K562 (cell line): ENCODE measurements around the gene AFF3. TPM values are rescaled to one million over a fixed set of nuclear protein-coding genes. Genes with fewer than 3 reads are reported as not detected.
A peak's percentile ranks its signal among the peaks of the same experiment; 100 is the strongest.
"Not testable (repeated sequence)": the region's sequence is repeated elsewhere in the genome, so short reads cannot be mapped to it uniquely, and the experiment has no call there.

Experiments used
- ATAC-seq: fragments of 200-7000 bp; cut with Tn5 transposase; 3 replicates; pipeline ENCODE4 v1.9.1; 2020; ENCODE audit warnings: moderate library complexity
- BruUV-seq: library from RNA; stranded (reverse); fragments of 400-500 nt; replicated peaks from 2 replicates; lab custom pipeline; 2021; lab: Mats Ljungman, UMichigan
- CTCF ChIA-PET: fragments of 300-600 bp; formaldehyde crosslinking; extraction: SDS; loops from one replicate; lab custom pipeline; 2021; ENCODE audit warnings: low intra/inter-chr PET ratio; lab: Yijun Ruan, JAX
- POLR2A ChIA-PET: fragments of 300-600, 350-650 bp; sonication (Branson Sonifier 250); formaldehyde crosslinking; extraction: SDS; loops from one replicate; lab custom pipeline; 2021; ENCODE audit warnings: antibody characterized with exemption, inconsistent platforms; lab: Yijun Ruan, JAX
- DNase-seq, 4 experiments: peaks; one replicate each; pipeline versions ENCODE4 v3.0.0 to v3.0.0-alpha.2; 2011 to 2018; ENCODE audit warnings: low spot score in 3 of 4, mixed read lengths in 3 of 4; ENCODE audit errors: extremely low read depth in 1 of 4
- FAIRE-seq: peaks from 2 replicates; lab custom pipeline; 2011; peaks lifted over from hg19 to GRCh38; lab: Jason Lieb, UNC
- H2AFZ ChIP-seq: 2 replicates; pipeline ENCODE4 v1.6.0; 2011; ENCODE audit warnings: low read depth, low read length, control low read depth, inconsistent platforms
- H3K27ac ChIP-seq: fragments of 200-600 bp; 3 replicates; pipeline ENCODE4 v1.8.0; 2011; ENCODE audit warnings: low read depth, mild to moderate bottlenecking, control low read depth, inconsistent platforms, low read length, moderate library complexity, mixed read lengths; ENCODE audit errors: extremely low read depth
- H3K27me3 ChIP-seq, 2 experiments: fragments of 300-600 bp in 1 of 2; 2 replicates in 1 of 2; 3 replicates in 1 of 2; pipeline versions ENCODE4 v1.6.0 to v1.8.0; 2011; ENCODE audit warnings: inconsistent platforms in 2 of 2, low read length in 2 of 2, mild to moderate bottlenecking in 1 of 2, mixed read lengths in 1 of 2, moderate library complexity in 1 of 2; ENCODE audit not compliant: control insufficient read depth in 2 of 2, insufficient read depth in 2 of 2
- H3K36me3 ChIP-seq: fragments of 300-600 bp; 3 replicates; pipeline ENCODE4 v1.8.0; 2011; ENCODE audit warnings: mild to moderate bottlenecking, low read length, inconsistent platforms; ENCODE audit not compliant: control insufficient read depth, insufficient read depth
- H3K4me1 ChIP-seq, 2 experiments: fragments of 200-600 bp in 1 of 2; replicated peaks in 1 of 2; 2 replicates in 1 of 2; 3 replicates in 1 of 2; pipeline versions ENCODE4 v1.5.1 to v1.8.0; 2011; ENCODE audit warnings: inconsistent platforms in 2 of 2, low read length in 2 of 2, mild to moderate bottlenecking in 1 of 2, mixed read lengths in 1 of 2, moderate library complexity in 1 of 2; ENCODE audit not compliant: control insufficient read depth in 2 of 2, insufficient read depth in 2 of 2
- H3K4me2 ChIP-seq: 2 replicates; pipeline ENCODE4 v1.6.1; 2011; ENCODE audit warnings: low read length, control low read depth, inconsistent platforms, mixed read lengths; ENCODE audit not compliant: insufficient read depth
- H3K4me3 ChIP-seq: fragments of 200-600 bp; sonication (generic), shearing (Covaris generic); 2 replicates; pipeline ENCODE4 v1.5.1; 2016; ENCODE audit warnings: control low read depth, inconsistent platforms
- H3K79me2 ChIP-seq: fragments of 200-600 bp; 3 replicates; pipeline ENCODE4 v1.8.0; 2011; ENCODE audit warnings: low read length, inconsistent platforms; ENCODE audit not compliant: control insufficient read depth, insufficient read depth
- H3K9ac ChIP-seq, 2 experiments: 2 replicates each; pipeline versions ENCODE4 v1.6.0 to v1.6.1; 2011; ENCODE audit warnings: low read depth in 2 of 2, low read length in 2 of 2, control low read depth in 1 of 2, inconsistent platforms in 1 of 2, mild to moderate bottlenecking in 1 of 2, mixed read lengths in 1 of 2; ENCODE audit not compliant: insufficient read depth in 1 of 2
- H3K9me1 ChIP-seq: one replicate; pipeline ENCODE4 v1.6.0; 2011; ENCODE audit warnings: inconsistent platforms, mild to moderate bottlenecking, low read length, moderate library complexity; ENCODE audit not compliant: control insufficient read depth, insufficient read depth
- H3K9me3 ChIP-seq: replicated peaks from 2 replicates; pipeline ENCODE4 v1.5.1; 2011; ENCODE audit warnings: low read depth, low read length, inconsistent platforms; ENCODE audit not compliant: control insufficient read depth, insufficient read depth
- H4K20me1 ChIP-seq: replicated peaks from 2 replicates; pipeline ENCODE4 v1.6.1; 2011; ENCODE audit warnings: low read length, inconsistent platforms, mixed read lengths; ENCODE audit not compliant: control insufficient read depth, insufficient read depth
- ATF3 ChIP-seq, 2 experiments: fragments of 450-650 bp in 1 of 2; sonication (generic) in 1 of 2; formaldehyde crosslinking in 1 of 2; IDR thresholded peaks in 1 of 2; conservative IDR thresholded peaks in 1 of 2; 2 replicates each; pipeline versions ENCODE4 v1.6.1 to v1.8.1; 2016 to 2023; ENCODE audit warnings: mild to moderate bottlenecking in 2 of 2, moderate library complexity in 2 of 2, inconsistent platforms in 1 of 2, missing genetic modification reagents in 1 of 2
- ZEB2 ChIP-seq: fragments of 450-650 bp; IDR thresholded peaks from 2 replicates; pipeline ENCODE4 v1.6.1; 2016
- WGBS: fragments of 100-300 bp; shearing (Covaris generic); methylation state at CpG from one replicate; pipeline ENCODE4 v1.1.6; 2016; ENCODE audit warnings: low coverage, mixed read lengths; ENCODE audit not compliant: insufficient coverage; ENCODE audit errors: missing lambda C conversion rate; 5-methylcytosine and 5-hydroxymethylcytosine counted together
- in situ Hi-C: fragments of 300-500 bp; cut with MboI; formaldehyde crosslinking; loops from 4 replicates; pipeline ENCODE4 v1.15.0; 2018; ENCODE audit warnings: inconsistent platforms, mixed read lengths
- intact Hi-C: fragments of 100-400 bp; cut with micrococcal nuclease; formaldehyde crosslinking; loops from 2 replicates; pipeline ENCODE4 v1.14.2; 2022
- polyA plus RNA-seq, 8 experiments: library from polyadenylated mRNA; depleted of rRNA in 4 of 8; stranded (reverse) in 5 of 8; unstranded in 3 of 8; fragments of >200 nt; fragmentation: Nextera tagmentation in 2 of 8; fragmentation: Illumina TruSeq in 1 of 8; extraction: Ambion mirVana in 2 of 8; extraction: Trizol in 1 of 8; gene quantifications; 2 replicates each; pipeline versions ENCODE4 v1.2.1 to v1.2.3, GENCODE V29; 2011 to 2014; ENCODE audit warnings: inconsistent platforms in 1 of 8, missing spikeins in 1 of 8
- total RNA-seq, 7 experiments: library from RNA; depleted of rRNA in 6 of 7; stranded (reverse); fragments of >200 nt in 6 of 7; fragmentation: Illumina TruSeq in 2 of 7; extraction: Trizol in 2 of 7; gene quantifications; 2 replicates each; pipeline versions ENCODE4 v1.2.1 to v1.2.3, GENCODE V29; 2011 to 2021; ENCODE audit warnings: low replicate concordance in 1 of 7

AFF3 gene
- total and polyA plus RNA-seq, 9 of the 15 experiments (the other 6 are each of a cell fraction or from before 2014, with no cell fraction given): 0.02 to 0.11 TPM; not detected in 7

- H3K27me3 ChIP-seq; H4K20me1 ChIP-seq; POLR2A ChIA-PET; TF ChIP-seq ATF3 (CRISPR knock-in tag; conservative IDR thresholded peaks at IDR 0.05): not testable (repeated sequence)
- 0 out of 2 replicates have a peak, but pooled peaks have one; percentile 18 for TF ChIP-seq ATF3 (IDR thresholded peaks at IDR 0.05)
- TF ChIP-seq ZEB2: 0 out of 2 replicates have a peak, but pooled peaks have one; percentile 35
- TF ChIP-seq, all 486 proteins: peak for 2; not testable (repeated sequence) for 484
- H3K9me1 ChIP-seq, H3K9ac ChIP-seq, BruUV-seq, H3K4me1 ChIP-seq, ATAC-seq, H3K79me2 ChIP-seq, H2AFZ ChIP-seq, DNase-seq, H3K36me3 ChIP-seq, H3K27ac ChIP-seq, H3K9me3 ChIP-seq, intact Hi-C loops, in situ Hi-C loops, FAIRE-seq, CTCF ChIA-PET, H3K4me2 ChIP-seq, H3K4me3 ChIP-seq: not testable (repeated sequence)
- WGBS: 13% methylated on average over 8 of the region's 8 CpGs
These were observed 638.6 kb downstream of the AFF3 start for GRCh38 chr2:99503662-99504416.
